HG03558 (cell line): ENCODE data around the gene DYRK4.
"Not testable (repeated sequence)": the region's sequence is repeated elsewhere in the genome, so short reads cannot be mapped to it uniquely, and the experiment has no call there.

Experiments
- ATAC-seq: cut with Tn5 transposase; IDR thresholded peaks from one replicate; pipeline ENCODE4 v1.9.1; 2021; ENCODE audit warnings: moderate number of reproducible peaks; ENCODE audit not compliant: unreplicated experiment; ENCODE audit errors: extremely low read depth

DYRK4 gene, protein sequence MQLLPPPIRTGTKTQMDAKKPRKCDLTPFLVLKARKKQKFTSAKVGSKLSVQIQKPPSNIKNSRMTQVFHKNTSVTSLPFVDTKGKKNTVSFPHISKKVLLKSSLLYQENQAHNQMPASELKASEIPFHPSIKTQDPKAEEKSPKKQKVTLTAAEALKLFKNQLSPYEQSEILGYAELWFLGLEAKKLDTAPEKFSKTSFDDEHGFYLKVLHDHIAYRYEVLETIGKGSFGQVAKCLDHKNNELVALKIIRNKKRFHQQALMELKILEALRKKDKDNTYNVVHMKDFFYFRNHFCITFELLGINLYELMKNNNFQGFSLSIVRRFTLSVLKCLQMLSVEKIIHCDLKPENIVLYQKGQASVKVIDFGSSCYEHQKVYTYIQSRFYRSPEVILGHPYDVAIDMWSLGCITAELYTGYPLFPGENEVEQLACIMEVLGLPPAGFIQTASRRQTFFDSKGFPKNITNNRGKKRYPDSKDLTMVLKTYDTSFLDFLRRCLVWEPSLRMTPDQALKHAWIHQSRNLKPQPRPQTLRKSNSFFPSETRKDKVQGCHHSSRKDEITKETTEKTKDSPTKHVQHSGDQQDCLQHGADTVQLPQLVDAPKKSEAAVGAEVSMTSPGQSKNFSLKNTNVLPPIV

DNA sequence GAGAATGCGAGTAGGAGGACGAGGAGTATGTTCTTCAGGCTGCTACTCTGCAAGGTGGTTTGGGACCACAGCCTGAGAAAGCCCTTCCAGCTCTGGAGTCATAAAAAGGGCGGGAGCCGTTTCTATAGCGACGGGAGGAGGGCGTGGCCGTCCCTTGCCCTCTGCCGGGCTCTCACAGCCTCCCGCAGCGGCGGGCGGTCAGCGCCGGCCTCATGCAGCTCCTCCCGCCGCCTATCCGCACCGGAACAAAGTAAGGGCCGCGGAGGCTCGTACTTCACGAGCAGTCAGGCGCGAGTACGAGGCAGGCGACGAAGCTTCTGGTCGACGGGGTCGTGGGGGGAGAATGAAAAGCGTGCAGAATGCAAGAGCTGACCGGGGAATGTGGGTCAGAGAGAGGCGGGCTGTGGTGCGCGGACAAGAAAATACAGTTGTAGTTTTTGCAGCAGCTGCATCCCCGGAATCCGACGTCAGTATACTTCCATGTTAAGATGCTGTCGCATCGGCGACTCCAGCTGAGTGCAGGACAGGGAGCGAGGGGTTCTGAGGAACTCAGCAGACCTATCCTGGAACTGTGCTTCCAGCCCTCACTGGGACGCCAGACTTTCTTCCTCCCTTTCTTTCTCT lies at the start of gene DYRK4:
Gene DYRK4 (plus strand): TSS at position 175 of the 624 bp plus-strand sequence. CDS start 38 bp downstream, at position 213.
- ATAC-seq, result no peak

DNA sequence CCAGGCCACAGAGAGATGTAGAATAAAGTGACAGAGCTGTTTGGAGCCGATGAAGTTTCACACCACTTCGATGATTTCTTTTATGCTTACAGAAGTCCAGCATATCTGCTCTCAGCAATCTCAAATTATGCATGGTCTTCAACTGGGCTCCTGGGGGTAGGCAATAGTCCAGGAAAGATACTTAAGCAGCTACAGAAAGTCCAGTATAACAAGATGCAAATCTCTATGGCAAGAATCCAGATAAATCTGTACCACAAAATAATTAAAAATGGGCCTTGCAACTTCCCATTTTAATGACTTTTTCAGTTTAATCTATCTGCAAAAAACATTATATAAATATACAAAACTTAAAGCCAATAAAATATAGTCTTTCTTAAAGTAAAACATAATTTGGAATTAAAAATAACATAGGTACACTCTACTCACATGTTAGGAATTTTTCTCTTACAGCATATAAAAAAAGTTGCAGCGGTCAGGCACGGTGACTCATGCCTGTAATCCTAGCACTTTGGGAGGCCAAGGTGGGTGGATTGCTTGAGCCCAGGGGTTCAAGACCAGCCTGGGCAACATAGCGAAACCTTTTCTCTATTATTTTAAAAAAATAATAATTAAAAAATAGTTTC lies 43.8 kb upstream of the DYRK4 start:
- ATAC-seq, result no peak

DNA sequence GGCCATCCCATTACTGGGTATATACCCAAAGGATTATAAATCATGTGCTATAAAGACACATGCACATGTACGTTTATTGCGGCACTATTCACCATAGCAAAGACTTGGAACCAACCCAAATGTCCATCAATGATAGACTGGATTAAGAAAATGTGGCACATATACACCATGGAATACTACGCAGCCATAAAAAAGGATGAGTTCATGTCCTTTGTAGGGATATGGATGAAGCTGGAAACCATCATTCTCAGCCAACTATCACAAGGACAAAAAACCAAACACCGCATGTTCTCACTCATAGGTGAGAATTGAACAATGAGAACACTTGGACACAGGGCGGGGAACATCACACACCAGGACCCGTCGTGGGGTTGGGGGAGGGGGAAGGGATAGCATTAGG lies 38.6 kb upstream of the DYRK4 start:
- not testable (repeated sequence) for ATAC-seq

DNA sequence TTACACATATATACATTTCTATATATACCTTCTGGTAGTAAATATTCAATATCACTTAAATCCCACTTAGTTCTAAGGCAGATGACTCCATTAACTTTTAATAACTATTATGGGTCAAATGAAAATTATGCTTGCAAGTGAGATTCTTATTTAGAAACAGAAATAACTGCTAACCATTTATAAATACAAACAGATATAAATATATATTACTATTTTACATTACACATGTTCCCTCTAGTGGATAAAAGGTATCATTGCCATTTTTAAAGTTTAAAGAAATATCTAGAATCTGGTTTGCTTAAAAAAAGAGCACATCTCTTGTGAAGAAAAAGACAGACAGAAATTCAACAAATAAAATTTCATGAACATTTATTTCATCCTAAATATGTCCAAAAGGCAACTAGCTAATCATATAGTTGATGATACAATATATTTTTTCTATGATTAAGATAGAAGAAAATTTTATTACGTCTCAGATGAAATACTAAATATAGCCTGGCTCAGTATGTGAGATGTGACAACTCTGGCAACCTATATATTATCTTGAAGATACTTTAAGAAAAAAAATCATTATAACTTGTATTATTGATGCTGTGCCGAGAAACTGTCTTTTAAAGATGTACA lies 35.0 kb upstream of the DYRK4 start:
- no peak for ATAC-seq

DNA sequence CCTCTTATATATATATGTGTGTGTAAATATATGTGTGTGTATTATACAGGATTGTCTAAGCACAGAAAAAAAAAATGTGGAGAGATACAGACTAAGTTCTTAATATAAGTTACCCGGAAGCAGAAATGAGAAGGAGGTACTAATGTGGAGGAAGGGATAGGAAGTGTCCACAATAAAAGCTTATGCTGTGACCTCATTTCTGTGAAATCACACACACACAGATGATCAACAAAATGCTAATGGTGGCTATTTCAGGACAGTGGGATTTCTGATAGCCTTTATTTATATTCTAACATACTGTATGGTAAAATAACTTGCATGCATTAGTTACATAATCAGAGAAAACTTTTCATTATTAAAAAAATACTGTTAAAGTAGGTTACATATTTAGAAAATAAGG lies 31.8 kb upstream of the DYRK4 start:
- ATAC-seq, result no peak

DNA sequence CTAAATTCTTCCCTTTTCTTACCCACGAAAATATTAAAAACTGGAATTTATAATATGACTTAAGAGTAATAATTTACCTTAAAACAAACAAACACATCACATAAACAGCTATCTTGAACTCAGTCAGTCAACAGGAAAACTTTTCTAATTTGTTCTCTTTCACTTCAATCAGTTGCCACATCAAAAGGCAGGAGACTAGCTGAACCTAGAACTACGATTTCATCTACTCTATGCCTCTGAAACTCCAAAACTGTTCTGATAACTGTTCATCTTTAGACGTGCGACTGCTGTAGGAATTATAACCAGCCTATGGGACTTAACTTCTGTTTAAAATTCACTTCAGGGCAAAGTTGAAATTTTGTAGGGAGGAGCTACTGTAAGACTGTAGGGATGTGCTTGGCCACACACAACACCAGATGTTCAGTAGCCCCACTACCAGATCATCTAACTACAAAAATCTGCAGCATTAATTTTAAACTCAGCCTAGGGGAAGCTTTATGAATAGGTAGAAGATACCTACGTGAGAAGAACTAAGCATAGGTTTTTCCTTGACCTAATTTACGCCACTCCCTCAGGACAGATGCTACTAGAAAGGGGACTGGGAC lies 30.9 kb upstream of the DYRK4 start:
- ATAC-seq, result no peak

DNA sequence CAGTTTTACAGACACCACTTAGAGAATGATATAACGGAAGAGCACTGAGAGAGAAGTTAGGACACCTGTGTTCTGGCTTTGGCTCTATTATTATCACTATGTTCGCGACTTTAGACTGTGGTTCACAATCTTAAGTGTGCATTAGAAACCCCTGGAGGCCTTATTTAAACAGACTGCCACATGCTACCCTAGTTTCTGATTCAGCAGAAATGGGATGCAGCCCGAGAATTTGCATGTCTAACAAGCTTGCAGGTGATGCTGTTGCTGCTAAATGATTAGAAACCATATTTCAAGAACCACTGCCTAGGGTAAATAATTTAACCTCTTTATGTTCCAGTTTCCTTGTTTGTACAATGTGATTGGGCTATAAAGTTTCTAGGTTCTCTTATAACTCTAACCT lies 26.9 kb upstream of the DYRK4 start:
- ATAC-seq, result no peak

DNA sequence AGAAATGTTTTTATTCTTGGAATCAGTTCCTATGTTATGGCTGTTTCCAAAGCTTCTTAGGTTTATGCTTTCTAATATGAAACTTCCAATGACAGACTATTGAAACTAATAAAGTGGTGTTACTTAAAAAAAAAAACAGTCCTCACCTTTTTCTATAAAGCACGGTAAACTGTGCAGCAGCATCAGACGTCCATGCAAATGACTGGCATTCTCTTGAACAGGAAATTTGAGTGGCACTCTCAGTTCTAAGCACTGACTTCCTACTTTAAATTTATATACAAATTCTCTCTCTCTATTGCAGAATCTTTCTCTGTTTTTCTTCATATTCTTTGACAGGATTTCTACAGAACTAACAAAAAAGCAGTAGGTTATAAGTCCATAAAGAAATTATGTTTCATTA lies 26.1 kb upstream of the DYRK4 start:
- no peak for ATAC-seq

DNA sequence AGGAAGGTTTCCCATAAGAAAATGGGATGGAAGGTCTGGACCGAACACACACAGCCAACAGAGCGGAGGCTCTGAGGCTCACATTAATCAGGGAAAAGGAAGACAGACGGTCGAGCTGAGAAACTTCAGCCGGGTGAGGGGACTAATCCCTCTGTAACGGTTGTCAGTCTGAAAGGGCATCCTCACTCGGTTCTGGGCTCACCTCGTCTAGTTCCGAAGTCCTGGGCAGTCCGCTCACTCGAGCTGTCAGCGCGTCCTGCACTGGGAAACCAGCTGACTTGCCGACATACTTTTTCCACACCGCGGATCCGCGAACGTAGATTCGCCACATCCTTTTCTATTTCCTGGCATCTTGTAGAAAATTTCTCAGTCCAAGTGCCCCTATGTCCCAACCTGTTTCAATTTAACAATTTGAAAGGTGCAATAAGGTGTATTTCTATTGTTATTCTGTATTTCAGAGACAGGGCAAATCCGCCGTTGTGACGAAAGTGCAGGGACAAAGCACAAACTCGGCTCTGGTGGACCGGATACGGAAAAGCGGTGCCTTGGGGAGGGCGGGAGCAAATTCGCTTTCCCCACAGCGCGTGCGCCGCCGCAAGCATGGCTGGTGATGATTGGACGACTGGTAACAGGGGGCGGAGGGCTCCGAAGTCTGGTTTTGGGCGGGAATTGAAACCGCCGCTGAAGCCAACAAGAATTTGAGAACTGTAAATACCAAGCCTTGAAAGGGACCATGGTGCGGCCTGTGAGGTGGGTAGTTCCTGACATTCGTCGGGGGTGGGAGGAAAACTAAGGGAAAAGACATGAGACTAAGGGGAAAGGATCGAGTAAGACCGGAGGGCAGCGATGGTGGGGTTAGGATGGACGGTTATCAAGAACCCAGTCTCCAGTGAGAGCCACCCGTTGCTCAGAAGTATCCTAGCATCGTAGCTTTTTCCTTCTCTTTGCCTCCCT lies 23.5 kb upstream of the DYRK4 start, which contains the start of gene RAD51AP1:
Gene RAD51AP1 (plus strand): TSS at position 684 of the 954 bp plus-strand sequence. CDS start 50 bp downstream, at position 734.
- peak; percentile 57 for ATAC-seq

DNA sequence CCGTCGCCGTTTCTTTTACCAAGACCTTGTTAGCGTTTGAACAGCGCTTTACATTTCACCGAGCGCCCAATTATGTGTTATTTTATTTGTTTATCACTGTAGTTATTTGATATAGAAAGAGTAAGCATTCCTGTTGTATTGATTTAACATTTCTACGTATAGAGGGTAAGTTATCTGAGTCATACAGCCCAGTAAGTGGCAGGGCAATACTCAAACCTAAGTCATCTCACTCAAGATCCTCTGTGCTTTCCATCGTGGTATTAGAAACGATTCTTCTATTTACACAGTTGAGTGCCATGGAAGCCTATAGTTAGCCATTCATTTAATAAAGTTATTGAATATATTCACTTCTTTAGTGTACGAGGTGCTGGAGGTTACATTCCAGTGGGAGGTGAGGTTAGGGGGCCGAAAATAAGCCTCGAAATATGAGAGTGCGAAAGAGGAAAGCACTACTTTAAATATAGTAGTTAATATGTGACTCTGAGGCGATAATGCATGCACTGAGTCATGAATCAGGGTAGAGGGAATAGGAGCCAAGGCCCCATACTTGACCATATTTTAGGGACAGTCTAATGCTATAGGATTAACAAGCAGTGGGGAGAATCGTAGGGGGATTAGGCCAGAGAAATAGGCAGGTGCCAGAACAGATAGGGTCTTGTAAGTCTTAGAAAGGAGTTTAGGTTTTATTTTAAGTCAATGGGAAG lies 22.7 kb upstream of the DYRK4 start:
- no peak for ATAC-seq

DNA sequence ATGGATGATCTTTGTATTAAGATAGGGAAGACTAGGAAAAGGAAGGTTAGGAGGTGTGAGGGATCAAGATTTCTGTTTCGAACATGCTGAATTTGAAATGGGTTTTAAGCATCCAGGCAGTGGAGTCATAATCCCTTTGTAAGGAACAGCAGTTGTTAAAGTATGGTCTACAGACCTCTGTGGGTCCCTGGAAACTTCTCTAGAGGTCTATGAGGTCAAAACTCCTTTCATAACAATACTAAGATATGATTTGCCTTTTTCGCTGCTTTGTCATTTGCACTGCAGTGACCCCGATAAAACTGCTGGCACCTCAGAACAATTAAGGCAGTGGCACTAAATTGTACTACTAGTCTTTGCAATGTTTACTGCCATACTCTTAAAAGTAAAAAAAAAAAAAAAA lies 21.8 kb upstream of the DYRK4 start:
- ATAC-seq, result no peak

DNA sequence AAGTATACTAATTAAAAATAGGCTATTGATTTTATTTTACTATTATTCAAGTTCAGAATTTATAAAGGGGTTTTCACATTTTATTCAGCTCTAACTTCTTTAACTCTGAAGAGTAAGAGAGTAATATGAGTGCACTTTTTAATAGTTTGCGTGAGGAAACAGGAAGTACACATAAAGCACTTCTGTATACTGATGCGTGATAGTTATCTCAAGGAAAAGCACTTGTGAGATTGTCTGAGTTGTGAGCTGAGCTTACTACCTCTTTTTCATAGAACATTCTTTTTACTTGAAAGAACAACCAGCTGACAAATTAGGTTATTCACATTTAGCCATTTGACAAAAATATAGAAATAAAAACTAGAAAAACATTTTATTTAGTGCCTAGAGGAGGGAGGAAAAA lies 21.4 kb upstream of the DYRK4 start:
- ATAC-seq, result no peak

DNA sequence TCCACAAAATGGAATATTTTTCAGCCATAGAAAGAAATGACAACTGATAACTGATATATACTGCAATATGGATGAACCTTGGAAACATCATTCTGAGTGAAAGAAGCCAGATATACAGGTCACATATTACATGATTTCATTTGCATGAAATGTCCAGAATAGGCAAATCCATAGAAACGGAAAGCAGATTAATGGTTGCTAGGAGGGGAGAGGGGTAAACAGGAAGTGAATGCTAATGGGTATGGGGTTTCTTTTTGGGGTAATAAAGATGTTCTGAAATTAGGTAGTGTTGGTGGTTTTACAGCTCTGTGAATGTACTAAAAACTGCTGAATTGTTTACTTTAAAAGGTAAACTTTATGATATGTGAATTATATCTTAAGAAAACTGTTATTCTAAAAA lies 16.8 kb upstream of the DYRK4 start:
- ATAC-seq, result no peak

DNA sequence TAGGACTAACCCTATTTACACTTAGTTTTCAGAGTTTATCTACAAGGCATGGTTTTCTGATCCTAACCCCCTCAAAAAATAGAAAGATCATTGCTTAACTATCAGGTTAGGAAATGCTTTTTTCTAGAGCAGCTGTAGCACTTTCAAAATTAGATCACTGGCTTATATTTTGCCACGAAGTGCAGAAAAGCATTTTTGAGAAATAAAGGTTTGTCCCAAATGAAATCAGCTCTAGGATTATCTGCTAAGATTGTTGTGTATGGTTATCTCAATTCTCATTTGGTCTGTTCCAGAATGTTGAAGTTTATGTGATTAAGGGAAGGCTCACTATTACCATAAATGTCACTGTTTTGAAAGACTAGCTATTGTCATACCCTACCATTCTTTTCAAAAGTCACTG lies 9.8 kb upstream of the DYRK4 start:
- no peak for ATAC-seq

DNA sequence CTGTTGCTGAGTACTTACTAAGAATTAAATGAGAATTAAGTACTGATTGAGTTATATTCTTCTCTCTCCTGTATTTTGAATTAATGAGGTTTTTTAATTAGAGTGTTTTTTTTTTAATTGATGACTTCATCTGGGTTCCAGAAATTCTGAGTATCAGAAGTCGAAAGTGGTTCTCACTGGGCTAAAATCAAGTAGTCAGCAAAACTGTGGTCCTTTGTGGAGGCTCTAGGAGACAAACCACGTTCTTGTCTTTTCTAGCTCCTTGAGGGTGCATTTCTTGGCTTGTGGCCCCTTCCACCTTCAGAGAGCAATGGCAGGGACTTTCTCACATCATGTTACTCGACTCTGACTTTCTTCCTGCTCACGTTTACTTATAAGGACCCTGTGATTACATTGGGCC lies 8.1 kb upstream of the DYRK4 start:
- ATAC-seq, result no peak

DNA sequence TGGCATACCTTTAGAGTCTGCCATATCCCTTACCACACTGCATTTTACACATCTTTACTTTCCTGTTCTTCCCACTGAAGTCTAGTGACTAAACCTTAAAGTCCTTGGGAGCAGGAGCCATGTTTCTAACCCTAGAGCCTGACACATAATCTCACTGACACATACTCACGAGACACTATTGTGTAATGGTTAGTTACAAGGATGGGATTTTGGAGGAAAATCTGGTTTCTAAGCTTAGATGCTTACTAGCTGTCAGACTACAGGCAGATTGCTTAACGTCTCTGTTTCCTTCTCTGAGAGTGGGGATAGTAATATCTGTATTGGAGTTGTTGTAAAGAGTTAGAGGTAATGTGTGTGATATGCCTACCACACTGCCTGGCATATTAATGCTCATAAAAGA lies 6.2 kb upstream of the DYRK4 start:
- no peak for ATAC-seq

DNA sequence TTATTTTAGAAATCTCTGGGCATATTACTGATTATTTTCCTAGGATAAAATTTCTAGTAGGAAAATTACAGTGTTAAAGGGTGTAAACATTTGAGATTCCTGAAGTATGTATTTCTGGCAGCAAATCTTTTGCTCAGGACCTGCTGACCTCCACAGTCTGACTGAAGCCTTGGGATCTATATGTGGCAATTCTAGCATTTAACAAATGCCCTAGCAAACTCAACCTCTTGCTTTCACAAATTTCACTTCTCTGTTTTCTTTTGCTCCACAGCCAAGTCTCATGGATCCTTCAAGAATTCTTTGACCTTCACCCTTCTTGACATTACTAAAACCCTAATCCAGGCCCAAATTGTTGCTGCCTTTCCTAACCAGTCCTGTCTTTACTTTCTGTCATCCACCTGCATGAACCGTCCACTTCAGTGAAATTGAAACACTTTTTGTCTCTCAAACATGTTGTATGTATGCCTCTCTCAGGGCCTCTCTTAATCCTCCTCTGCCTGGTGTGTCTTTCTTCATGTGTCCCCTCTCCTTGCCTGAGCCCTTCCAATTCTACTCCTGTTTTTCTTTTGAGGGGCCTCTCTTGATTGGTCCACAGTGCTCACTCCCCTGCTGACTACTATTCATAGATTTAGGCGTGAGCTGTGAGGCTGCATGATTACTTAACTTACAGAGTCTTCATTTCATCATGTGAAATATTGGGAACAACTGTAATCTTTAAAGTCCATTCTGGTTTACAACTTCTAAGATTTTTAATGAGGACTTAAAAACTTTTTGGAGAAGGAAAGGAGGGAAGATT lies 5.1 kb upstream of the DYRK4 start:
- ATAC-seq, result no peak

DNA sequence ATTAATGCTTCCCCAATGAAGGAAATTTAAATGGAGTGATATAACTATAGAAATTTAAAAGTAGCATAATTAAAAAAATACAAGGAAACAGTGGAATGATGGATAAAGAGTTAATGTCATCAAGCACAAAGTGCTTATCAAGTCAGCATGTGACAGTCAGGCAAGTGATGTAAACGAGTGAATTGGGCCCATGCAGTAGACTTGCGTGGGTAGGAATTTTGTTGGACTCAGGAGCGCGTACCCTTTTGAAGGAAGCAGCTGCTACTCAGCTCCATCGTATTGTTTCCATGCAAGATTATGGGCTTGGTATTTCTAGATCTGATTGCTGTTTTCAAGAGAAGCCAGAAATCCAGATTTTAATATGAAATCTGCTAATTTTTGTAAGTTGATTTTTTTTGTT lies 4.4 kb upstream of the DYRK4 start:
- ATAC-seq, result no peak
